H1 (cell line): ENCODE results near the gene CNOT6L. TPM values are rescaled to one million over a fixed set of nuclear protein-coding genes. Genes with fewer than 3 reads are reported as not detected.

Experiments
- CTCF ChIA-PET: fragments of 300-600 bp; sonication (Branson Sonifier 250); formaldehyde crosslinking; loops from one replicate; lab custom pipeline; 2021; ENCODE audit not compliant: partially characterized antibody; lab: Charles Lee
- POLR2A ChIA-PET: fragments of 300-600 bp; sonication (Branson Sonifier 250); formaldehyde crosslinking; loops from one replicate; lab custom pipeline; 2021; ENCODE audit warnings: inconsistent platforms; ENCODE audit not compliant: partially characterized antibody; lab: Charles Lee
- DNase-seq, 2 experiments: peaks; one replicate each; pipeline versions ENCODE4 v3.0.0 to v3.0.0-alpha.2; 2010 to 2022; ENCODE audit warnings: low spot score in 2 of 2, low read depth in 1 of 2, mixed read lengths in 1 of 2
- FAIRE-seq: peaks from 2 replicates; lab custom pipeline; 2011; peaks lifted over from hg19 to GRCh38; lab: Jason Lieb, UNC
- H2AFZ ChIP-seq: 2 replicates; pipeline ENCODE4 v1.8.1; 2012; ENCODE audit warnings: low read length, inconsistent platforms
- H2AK5ac ChIP-seq: 2 replicates; pipeline ENCODE4 v1.6.1; 2013; ENCODE audit warnings: low read depth, low read length
- H2BK120ac ChIP-seq: replicated peaks from 2 replicates; pipeline ENCODE3; 2013; ENCODE audit warnings: low read depth, low read length, inconsistent platforms
- H2BK12ac ChIP-seq: 2 replicates; pipeline ENCODE4 v1.6.1; 2013; ENCODE audit warnings: low read depth, low read length
- H2BK15ac ChIP-seq: 2 replicates; pipeline ENCODE4 v1.6.1; 2013; ENCODE audit warnings: low read length
- H2BK20ac ChIP-seq: 2 replicates; pipeline ENCODE4 v1.6.1; 2013; ENCODE audit warnings: low read length
- H2BK5ac ChIP-seq: 2 replicates; pipeline ENCODE4 v1.6.1; 2013; ENCODE audit warnings: low read depth, low read length
- H3K14ac ChIP-seq: 2 replicates; pipeline ENCODE4 v1.6.1; 2013; ENCODE audit warnings: inconsistent platforms; ENCODE audit not compliant: insufficient read length
- H3K18ac ChIP-seq: 2 replicates; pipeline ENCODE4 v1.6.1; 2013; ENCODE audit warnings: low read length; ENCODE audit errors: extremely low read depth
- H3K23ac ChIP-seq: 2 replicates; pipeline ENCODE4 v1.6.1; 2013; ENCODE audit warnings: inconsistent platforms; ENCODE audit not compliant: insufficient read length
- H3K23me2 ChIP-seq: 2 replicates; pipeline ENCODE4 v1.6.1; 2013; ENCODE audit warnings: low read depth, low read length
- H3K27ac ChIP-seq: 2 replicates; pipeline ENCODE4 v1.6.1; 2011; ENCODE audit warnings: low read depth, low read length, inconsistent platforms
- H3K27me3 ChIP-seq, 4 experiments: replicated peaks in 1 of 4; 1 replicate in 1 of 4; 2 replicates in 3 of 4; pipeline versions ENCODE4 v1.6.1 to v1.8.1; 2011 to 2013; ENCODE audit warnings: low read length in 3 of 4, mild to moderate bottlenecking in 3 of 4, inconsistent platforms in 2 of 4, mixed read lengths in 2 of 4, moderate library complexity in 1 of 4; ENCODE audit not compliant: control insufficient read depth in 3 of 4, insufficient read depth in 3 of 4; ENCODE audit errors: extremely low read depth in 1 of 4
- H3K36me3 ChIP-seq, 4 experiments: 2 replicates each; pipeline versions ENCODE4 v1.6.1 to v1.8.1; 2011 to 2013; ENCODE audit warnings: mild to moderate bottlenecking in 4 of 4, low read length in 3 of 4, moderate library complexity in 2 of 4, control low read depth in 1 of 4, inconsistent platforms in 1 of 4; ENCODE audit not compliant: insufficient read depth in 4 of 4, control insufficient read depth in 2 of 4
- H3K4ac ChIP-seq: replicated peaks from 2 replicates; pipeline ENCODE3; 2013; ENCODE audit warnings: low read length, low read depth, mixed read lengths, inconsistent platforms; ENCODE audit not compliant: insufficient read length
- H3K4me1 ChIP-seq, 4 experiments: replicated peaks in 1 of 4; 1 replicate in 1 of 4; 2 replicates in 3 of 4; pipeline versions ENCODE4 v1.6.1 to v1.8.1; 2011 to 2013; ENCODE audit warnings: low read length in 3 of 4, inconsistent platforms in 2 of 4, mixed read lengths in 1 of 4; ENCODE audit not compliant: insufficient read depth in 4 of 4, control insufficient read depth in 3 of 4
- H3K4me2 ChIP-seq, 2 experiments: 2 replicates each; pipeline versions ENCODE4 v1.6.1 to v1.8.1; 2011 to 2013; ENCODE audit warnings: low read depth in 2 of 2, low read length in 2 of 2, control low read depth in 1 of 2, inconsistent platforms in 1 of 2, mild to moderate bottlenecking in 1 of 2; ENCODE audit not compliant: insufficient read depth in 1 of 2
- H3K4me3 ChIP-seq, 4 experiments: fragments of 200-600, 300-600 bp in 1 of 4; sonication (generic), shearing (Covaris generic), sonication (Bioruptor Twin) in 1 of 4; 2 replicates each; pipeline versions ENCODE4 v1.5.1 to v1.8.1; 2011 to 2016; ENCODE audit warnings: low read length in 4 of 4, low read depth in 3 of 4, control low read depth in 2 of 4, inconsistent platforms in 2 of 4, mild to moderate bottlenecking in 2 of 4, mixed read lengths in 1 of 4, moderate library complexity in 1 of 4; ENCODE audit not compliant: insufficient read depth in 2 of 4; ENCODE audit errors: extremely low read depth in 1 of 4
- H3K56ac ChIP-seq: replicated peaks from 2 replicates; pipeline ENCODE3; 2013; ENCODE audit warnings: low read depth, mild to moderate bottlenecking, mixed read lengths, low read length, inconsistent platforms; ENCODE audit not compliant: insufficient read length
- H3K79me1 ChIP-seq: 2 replicates; pipeline ENCODE4 v1.6.1; 2013; ENCODE audit warnings: low read depth, low read length, control low read depth
- H3K79me2 ChIP-seq, 2 experiments: 2 replicates each; pipeline versions ENCODE4 v1.6.1 to v1.8.1; 2012 to 2013; ENCODE audit warnings: low read length in 2 of 2, mild to moderate bottlenecking in 2 of 2, inconsistent platforms in 1 of 2; ENCODE audit not compliant: insufficient read depth in 2 of 2, control insufficient read depth in 1 of 2
- H3K9ac ChIP-seq, 4 experiments: replicated peaks in 1 of 4; 1 replicate in 1 of 4; 2 replicates in 3 of 4; pipeline versions ENCODE4 v1.6.1 to v1.8.1; 2011 to 2013; ENCODE audit warnings: low read depth in 3 of 4, low read length in 3 of 4, control low read depth in 2 of 4, mild to moderate bottlenecking in 2 of 4, moderate library complexity in 2 of 4, inconsistent platforms in 1 of 4; ENCODE audit errors: extremely low read depth in 1 of 4
- H3K9me3 ChIP-seq, 2 experiments: 2 replicates each; pipeline versions ENCODE4 v1.6.1 to v1.8.1; 2012 to 2013; ENCODE audit warnings: mild to moderate bottlenecking in 2 of 2, moderate library complexity in 2 of 2, control low read depth in 1 of 2, inconsistent platforms in 1 of 2, low read depth in 1 of 2, low read length in 1 of 2, mixed read lengths in 1 of 2; ENCODE audit not compliant: insufficient read depth in 2 of 2
- H4K20me1 ChIP-seq, 2 experiments: replicated peaks in 1 of 2; 2 replicates each; pipeline versions ENCODE3 to v1.8.1; 2011 to 2013; ENCODE audit warnings: inconsistent platforms in 2 of 2, low read length in 2 of 2, mild to moderate bottlenecking in 1 of 2; ENCODE audit not compliant: insufficient read depth in 2 of 2, control insufficient read depth in 1 of 2
- H4K5ac ChIP-seq: 2 replicates; pipeline ENCODE4 v1.6.1; 2013; ENCODE audit warnings: low read length, low read depth, mixed read lengths, inconsistent platforms; ENCODE audit not compliant: insufficient read length
- H4K8ac ChIP-seq: 2 replicates; pipeline ENCODE4 v1.8.0; 2013; ENCODE audit warnings: mild to moderate bottlenecking, moderate library complexity, low read length, inconsistent platforms; ENCODE audit not compliant: insufficient read depth; ENCODE audit errors: extremely low read depth
- H4K91ac ChIP-seq: replicated peaks from 2 replicates; pipeline ENCODE3; 2013; ENCODE audit warnings: low read length, mixed read lengths, inconsistent platforms; ENCODE audit not compliant: insufficient read length
- HDAC2 ChIP-seq, 2 experiments: fragments of 300-600 bp in 1 of 2; sonication (generic) in 1 of 2; IDR thresholded peaks; 2 replicates each; pipeline ENCODE4 v1.6.1; 2011 to 2012; ENCODE audit warnings: low read depth in 2 of 2, low read length in 2 of 2, mild to moderate bottlenecking in 2 of 2, moderate library complexity in 2 of 2, borderline replicate concordance in 1 of 2, inconsistent platforms in 1 of 2
- NANOG ChIP-seq: IDR thresholded peaks from 2 replicates; pipeline ENCODE4 v1.6.1; 2011; ENCODE audit warnings: low read length, low read depth, mild to moderate bottlenecking, inconsistent platforms; ENCODE audit not compliant: insufficient read depth, poor library complexity, severe bottlenecking
- RBBP5 ChIP-seq: IDR thresholded peaks from 2 replicates; pipeline ENCODE4 v1.7.1; 2012; ENCODE audit warnings: low read depth, mild to moderate bottlenecking, inconsistent platforms, low read length, moderate library complexity, borderline replicate concordance
- RXRA ChIP-seq: IDR thresholded peaks from 2 replicates; pipeline ENCODE4 v1.6.1; 2011; ENCODE audit warnings: low read depth, mild to moderate bottlenecking, low read length, moderate library complexity; ENCODE audit not compliant: insufficient read depth
- whole genome bisulfite sequencing, 2 experiments: shearing (Covaris generic) in 1 of 2; methylation state at CpG; one replicate each; pipeline versions ENCODE4 v1.1.6 to v1.1.7; 2013 to 2015; ENCODE audit warnings: low lambda C conversion rate in 2 of 2, mixed read lengths in 2 of 2, inconsistent platforms in 1 of 2, low coverage in 1 of 2, missing lambda C conversion rate in 1 of 2; ENCODE audit not compliant: insufficient replicate concordance in 2 of 2, insufficient coverage in 1 of 2, insufficient read length in 1 of 2; ENCODE audit errors: extremely low coverage in 1 of 2, missing lambda C conversion rate in 1 of 2; 5-methylcytosine and 5-hydroxymethylcytosine counted together
- polyA plus RNA-seq, 7 experiments: library from polyadenylated mRNA; depleted of rRNA in 3 of 7; stranded (reverse) in 5 of 7; unstranded in 2 of 7; fragments of >200 nt in 5 of 7; fragments of 200-250 nt in 2 of 7; gene quantifications; 1 replicate in 5 of 7; 2 replicates in 1 of 7; 4 replicates in 1 of 7; pipeline versions ENCODE4 v1.2.1 to v1.2.3, GENCODE V29; 2011 to 2013; ENCODE audit warnings: missing spikeins in 2 of 7, mixed read lengths in 2 of 7
- total RNA-seq: library from RNA; stranded (reverse); fragmentation: NEBNext Ultra II Directional; extraction: Animal tissue kit (Norgen Biotek cat#: 25700); gene quantifications from 2 replicates; pipeline ENCODE4 v1.2.1, GENCODE V29; 2021

Gene CNOT6L
- total and polyA plus RNA-seq, 2 of the 8 experiments (the other 6 are each of a cell fraction or from before 2014, with no cell fraction given), result 2.0 to 22.4 TPM

DNA sequence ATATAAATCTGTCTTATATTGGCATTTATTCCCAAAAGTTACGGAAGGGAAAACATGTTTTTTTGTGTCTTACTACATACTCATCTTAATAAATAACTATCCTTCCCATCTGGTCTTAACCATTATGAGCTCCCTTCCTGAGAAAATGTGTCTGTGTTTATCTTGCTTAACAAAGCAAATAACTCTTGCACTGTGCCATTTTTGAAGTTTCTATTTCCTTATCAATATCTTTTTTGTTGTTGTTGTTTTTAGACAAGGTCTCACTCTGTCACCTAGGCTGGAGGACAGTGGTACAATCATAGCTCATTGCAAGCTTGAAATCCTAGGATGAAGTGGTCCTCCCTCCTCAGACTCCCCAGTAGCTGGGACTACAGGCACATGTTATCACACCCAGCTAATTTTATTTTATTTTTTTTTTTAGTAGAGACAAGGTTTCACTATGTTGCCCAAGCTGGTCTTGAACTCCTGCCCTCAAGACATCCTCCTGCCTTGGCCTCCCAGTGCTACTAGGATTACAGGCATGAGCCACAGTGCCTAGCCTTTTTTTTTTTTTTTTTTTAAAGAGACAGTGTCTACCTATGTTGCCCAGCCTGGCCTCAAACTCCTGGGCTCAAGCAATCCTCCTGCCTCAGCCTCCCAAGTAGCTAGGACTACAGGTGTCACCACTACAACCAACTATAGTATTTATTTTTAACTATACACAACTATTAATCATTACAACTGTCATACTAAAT is 36.9 kb downstream of the CNOT6L start:
- H3K18ac ChIP-seq, result no peak overlapping the region
- TF ChIP-seq HDAC2 (IDR thresholded peaks at IDR 0.05; ENCODE audit: borderline replicate concordance in 1 of 2, low read depth in 2 of 2, low read length in 2 of 2) (no peak), RBBP5 (no peak), NANOG (no peak), RXRA (no peak)

More for the DNA sequence above, 36.9 kb downstream of the CNOT6L start:
- H3K27ac ChIP-seq, result no peak overlapping the region
- no peak overlapping the region for H4K8ac ChIP-seq
- H3K4ac ChIP-seq, result no peak overlapping the region
- H3K79me2 ChIP-seq, result no peaks in the 10 kb centered on the region
- WGBS, 2 experiments, result 89% methylated on average over 1 of the region's 1 CpG; no CpG with 5 or more reads in 1 of the 2 experiments
- FAIRE-seq (no peak), DNase-seq (no peak)
- no peak overlapping the region for H3K14ac ChIP-seq
- H2BK12ac ChIP-seq, result no peak overlapping the region
- H4K5ac ChIP-seq, result no peak overlapping the region
- no peak overlapping the region for H3K4me2 ChIP-seq
- no peak overlapping the region for H2AK5ac ChIP-seq
- H2BK120ac ChIP-seq, result no peak overlapping the region
- CTCF ChIA-PET, result interaction anchor here (0.5 to 0.8 kb wide), 2 partner anchors 424 to 672 kb away, joined by 3 to 4 read pairs; no protein-coding TSS in a partner anchor
- H2BK15ac ChIP-seq, result no peak overlapping the region
- no peak overlapping the region for H4K91ac ChIP-seq
- no peak overlapping the region for H2AFZ ChIP-seq
- H3K4me1 ChIP-seq, result no peaks in the 10 kb centered on the region
- no peaks in the 10 kb centered on the region for H3K23me2 ChIP-seq
- H3K23ac ChIP-seq, result no peak overlapping the region
- H3K79me1 ChIP-seq, result no peaks in the 10 kb centered on the region; the same call in 1 of the 2 replicates
- H3K27me3 ChIP-seq, result no peaks in the 10 kb centered on the region
- H3K56ac ChIP-seq, result no peak overlapping the region
- no peak overlapping the region for H2BK20ac ChIP-seq
- H4K20me1 ChIP-seq, result no peaks in the 10 kb centered on the region
- no peak overlapping the region for H3K4me3 ChIP-seq
- H3K36me3 ChIP-seq, result no peaks in the 10 kb centered on the region
- H3K9me3 ChIP-seq, result no peaks in the 10 kb centered on the region
- H3K9ac ChIP-seq, result no peak overlapping the region
- POLR2A ChIA-PET, result interaction anchor here (0.6 kb wide), 1 partner anchor 81 kb away, joined by 3 read pairs; no protein-coding TSS in a partner anchor
- no peak overlapping the region for H2BK5ac ChIP-seq
